Mesodermal cell (in vitro differentiated cells): ENCODE data around the gene TREH.

Experiments used
- H3K27ac ChIP-seq: 2 replicates; pipeline ENCODE4 v1.7.0; 2013; ENCODE audit warnings: mild to moderate bottlenecking, low read depth, low read length, moderate library complexity; ENCODE audit not compliant: severe bottlenecking
- H3K36me3 ChIP-seq: 2 replicates; pipeline ENCODE4 v1.7.1; 2013; ENCODE audit warnings: mild to moderate bottlenecking, low read length, moderate library complexity; ENCODE audit not compliant: control insufficient read depth, insufficient read depth
- H3K4me1 ChIP-seq: one replicate; pipeline ENCODE4 v1.7.1; 2013; ENCODE audit warnings: mild to moderate bottlenecking, low read length; ENCODE audit not compliant: insufficient read depth, control insufficient read depth, poor library complexity, severe bottlenecking
- H3K4me3 ChIP-seq: 2 replicates; pipeline ENCODE4 v1.7.0; 2013; ENCODE audit warnings: low read length, control low read depth, mild to moderate bottlenecking; ENCODE audit not compliant: insufficient read depth, poor library complexity, severe bottlenecking; ENCODE audit errors: extremely low read depth
- H3K9me3 ChIP-seq: 2 replicates; pipeline ENCODE4 v1.7.1; 2013; ENCODE audit warnings: mild to moderate bottlenecking, low read length, moderate library complexity; ENCODE audit not compliant: control insufficient read depth
- WGBS, 2 experiments: methylation state at CpG; one replicate each; pipeline ENCODE4 v1.1.5; 2013; ENCODE audit warnings: missing lambda C conversion rate in 2 of 2; ENCODE audit not compliant: insufficient coverage in 2 of 2; 5-methylcytosine and 5-hydroxymethylcytosine counted together

The TREH gene

GRCh38 chr11:118645066-118645715 is 34.3 kb downstream of the TREH start:
- Histone ChIP-seq H3K9me3 (no peaks in the 10 kb centered on the region), H3K4me1 (no peaks in the 10 kb centered on the region), H3K36me3 (peaks cover 99% of the 10 kb centered on the region), H3K27ac (no peak overlapping the region), H3K4me3 (no peak overlapping the region)
- 97 to 98% methylated on average over 11 to 19 of the region's 24 CpGs for WGBS, 2 experiments

GRCh38 chr11:118644496-118644895 is 35.0 kb downstream of the TREH start:
- H3K27ac ChIP-seq: no peak overlapping the region
- H3K4me1 ChIP-seq: no peaks in the 10 kb centered on the region
- WGBS, 2 experiments: 93 to 99% methylated on average over 9 to 10 of the region's 10 CpGs
- H3K36me3 ChIP-seq: peaks cover 97% of the 10 kb centered on the region
- no peaks in the 10 kb centered on the region for H3K9me3 ChIP-seq
- H3K4me3 ChIP-seq: no peak overlapping the region

- Histone ChIP-seq H3K9me3 (no peaks in the 10 kb centered on the region), H3K4me1 (no peaks in the 10 kb centered on the region), H3K27ac (no peak overlapping the region), H3K4me3 (no peak overlapping the region), H3K36me3 (peaks cover 97% of the 10 kb centered on the region)
- WGBS, 2 experiments: 93 to 97% methylated on average over 5 to 7 of the region's 7 CpGs
Observed at GRCh38 chr11:118643995-118644345, 35.5 kb downstream of the TREH start.

GRCh38 chr11:118643142-118643994 is 36.1 kb downstream of the TREH start:
- Histone ChIP-seq H3K27ac (no peak overlapping the region), H3K4me3 (no peak overlapping the region), H3K4me1 (no peaks in the 10 kb centered on the region), H3K36me3 (peaks cover 97% of the 10 kb centered on the region), H3K9me3 (no peaks in the 10 kb centered on the region)
- WGBS, 2 experiments: 92 to 96% methylated on average over 3 to 5 of the region's 11 CpGs

- 95 to 96% methylated on average over 6 to 9 of the region's 11 CpGs for WGBS, 2 experiments
- Histone ChIP-seq H3K27ac (no peak overlapping the region), H3K9me3 (no peaks in the 10 kb centered on the region), H3K4me1 (no peaks in the 10 kb centered on the region), H3K4me3 (no peak overlapping the region), H3K36me3 (peaks cover 97% of the 10 kb centered on the region)
Observed at GRCh38 chr11:118641397-118642019, 37.9 kb downstream of the TREH start.

GRCh38 chr11:118640332-118641154 is 38.9 kb downstream of the TREH start:
- Histone ChIP-seq H3K27ac (no peak overlapping the region), H3K9me3 (no peaks in the 10 kb centered on the region), H3K36me3 (peaks cover 97% of the 10 kb centered on the region), H3K4me1 (no peaks in the 10 kb centered on the region), H3K4me3 (no peak overlapping the region)
- WGBS, 2 experiments: 86 to 91% methylated on average over 4 to 5 of the region's 5 CpGs

- Histone ChIP-seq H3K36me3 (peaks cover 97% of the 10 kb centered on the region), H3K4me3 (no peak overlapping the region), H3K4me1 (no peaks in the 10 kb centered on the region)
Observed at GRCh38 chr11:118639899-118640298, 39.6 kb downstream of the TREH start.

GRCh38 chr11:118638726-118639125 is 40.7 kb downstream of the TREH start:
- 91 to 100% methylated on average over 3 to 5 of the region's 6 CpGs for WGBS, 2 experiments
- Histone ChIP-seq H3K4me3 (no peak overlapping the region), H3K36me3 (peaks cover 90% of the 10 kb centered on the region), H3K9me3 (no peaks in the 10 kb centered on the region), H3K27ac (no peak overlapping the region), H3K4me1 (peaks cover 9% of the 10 kb centered on the region)

More at GRCh38 chr11:118639899-118640298, 39.6 kb downstream of the TREH start:
- H3K9me3 ChIP-seq: no peaks in the 10 kb centered on the region
- 93 to 100% methylated on average over 2 to 4 of the region's 4 CpGs for WGBS, 2 experiments
- no peak overlapping the region for H3K27ac ChIP-seq

- Histone ChIP-seq H3K27ac (no peak overlapping the region), H3K36me3 (peaks cover 90% of the 10 kb centered on the region), H3K4me1 (peaks cover 23% of the 10 kb centered on the region), H3K4me3 (no peak overlapping the region), H3K9me3 (no peaks in the 10 kb centered on the region)
- WGBS, 2 experiments: 87 to 100% methylated on average over 6 of the region's 8 CpGs
Observed at GRCh38 chr11:118636569-118637290, 42.7 kb downstream of the TREH start.

GRCh38 chr11:118635642-118636041 is 43.8 kb downstream of the TREH start:
- Histone ChIP-seq H3K4me3 (no peak overlapping the region), H3K4me1 (peaks cover 23% of the 10 kb centered on the region), H3K9me3 (no peaks in the 10 kb centered on the region), H3K27ac (no peak overlapping the region), H3K36me3 (peaks cover 91% of the 10 kb centered on the region)
- WGBS, 2 experiments: 71 to 81% methylated on average over 1 to 2 of the region's 2 CpGs
